Measurements from ENCODE around the gene ORAI3.

ORAI3 gene

GRCh38 chr16:30990105-30990504 is 41.2 kb downstream of the ORAI3 start:
- Histone ChIP-seq H3K4me1 (peaks cover 7% of the 10 kb centered on the region; the same call in 1 of the 2 replicates), H3K27me3 (no peaks in the 10 kb centered on the region), H3K36me3 (no peaks in the 10 kb centered on the region), H3K4me3 (ENCODE audit: low read depth, low read length) (no peak overlapping the region), H3K9me3 (no peaks in the 10 kb centered on the region)
- TF ChIP-seq CTCF (IDR thresholded peaks at IDR 0.05; ENCODE audit: low read depth, low read length) = no peak
- no peak for DNase-seq

GRCh38 chr16:30991052-30991451 is 42.2 kb downstream of the ORAI3 start:
- peaks cover 7% of the 10 kb centered on the region; the same call in 1 of the 2 replicates for H3K4me1 ChIP-seq
- H3K9me3 ChIP-seq = no peaks in the 10 kb centered on the region
- no peaks in the 10 kb centered on the region for H3K36me3 ChIP-seq
- no peak overlapping the region for H3K4me3 ChIP-seq (ENCODE audit: low read depth, low read length)
- TF ChIP-seq CTCF (IDR thresholded peaks at IDR 0.05; ENCODE audit: low read depth, low read length) = no peak
- H3K27me3 ChIP-seq = no peaks in the 10 kb centered on the region
- DNase-seq = no peak

- peaks cover 7% of the 10 kb centered on the region; the same call in 1 of the 2 replicates for H3K4me1 ChIP-seq
- no peaks in the 10 kb centered on the region for H3K27me3 ChIP-seq
- no peak for TF ChIP-seq CTCF (IDR thresholded peaks at IDR 0.05; ENCODE audit: low read depth, low read length)
- no peaks in the 10 kb centered on the region for H3K9me3 ChIP-seq
- no peaks in the 10 kb centered on the region for H3K36me3 ChIP-seq
- H3K4me3 ChIP-seq (ENCODE audit: low read depth, low read length) = no peak overlapping the region
- DNase-seq = no peak
Observed at GRCh38 chr16:30992276-30992780, 43.5 kb downstream of the ORAI3 start.

GRCh38 chr16:30992931-30993816 is 44.3 kb downstream of the ORAI3 start:
- no peak for DNase-seq
- no peaks in the 10 kb centered on the region for H3K36me3 ChIP-seq
- H3K4me1 ChIP-seq = peaks cover 7% of the 10 kb centered on the region; the same call in 1 of the 2 replicates
- no peak overlapping the region for H3K4me3 ChIP-seq (ENCODE audit: low read depth, low read length)
- TF ChIP-seq CTCF (IDR thresholded peaks at IDR 0.05; ENCODE audit: low read depth, low read length) = no peak
- no peaks in the 10 kb centered on the region for H3K9me3 ChIP-seq
- H3K27me3 ChIP-seq = no peaks in the 10 kb centered on the region

- no peak for DNase-seq
- Histone ChIP-seq H3K9me3 (no peaks in the 10 kb centered on the region), H3K4me3 (ENCODE audit: low read depth, low read length) (no peak overlapping the region), H3K27me3 (no peaks in the 10 kb centered on the region), H3K4me1 (peaks cover 7% of the 10 kb centered on the region; the same call in 1 of the 2 replicates), H3K36me3 (no peaks in the 10 kb centered on the region)
- TF ChIP-seq CTCF (IDR thresholded peaks at IDR 0.05; ENCODE audit: low read depth, low read length) = no peak
Observed at GRCh38 chr16:30995927-30996323, 47.1 kb downstream of the ORAI3 start.

All from BE2C (cell line).